WERI-Rb-1 (cell line): Measurements from ENCODE around the gene OGDH.

Source experiments
- DNase-seq: peaks from one replicate; pipeline ENCODE4 v3.0.0-alpha.2; 2020
- H3K27ac ChIP-seq: fragments of 250-450 bp; sonication (Bioruptor Pico); 2 replicates; pipeline ENCODE4 v1.5.1; 2020; ENCODE audit warnings: mild to moderate bottlenecking, moderate library complexity
- H3K27me3 ChIP-seq: fragments of 250-450 bp; sonication (Bioruptor Pico); 2 replicates; pipeline ENCODE4 v1.5.1; 2021; ENCODE audit warnings: mild to moderate bottlenecking, low read depth, moderate library complexity; ENCODE audit not compliant: insufficient read depth, severe bottlenecking
- H3K36me3 ChIP-seq: fragments of 250-450 bp; sonication (Bioruptor Pico); 2 replicates; pipeline ENCODE4 v1.5.1; 2020; ENCODE audit warnings: mild to moderate bottlenecking, moderate library complexity
- H3K4me3 ChIP-seq: 2 replicates; pipeline ENCODE4 v1.5.1; 2011; ENCODE audit warnings: low read depth, mild to moderate bottlenecking, control low read depth, low read length
- H3K9me3 ChIP-seq: fragments of 250-450 bp; sonication (Bioruptor Pico); 2 replicates; pipeline ENCODE4 v1.5.1; 2021; ENCODE audit warnings: mild to moderate bottlenecking, moderate library complexity; ENCODE audit not compliant: severe bottlenecking
- CTCF ChIP-seq: IDR thresholded peaks from 2 replicates; pipeline ENCODE4 v1.5.1; 2011; ENCODE audit warnings: low read depth, mild to moderate bottlenecking, control low read depth, inconsistent platforms, low read length

Gene OGDH

GRCh38 chr7:44678471-44679179, 72.2 kb downstream of the OGDH start:
- peak; percentile 56 for DNase-seq
- Histone ChIP-seq H3K27me3 (no peaks in the 10 kb centered on the region), H3K36me3 (peaks cover 24% of the 10 kb centered on the region), H3K9me3 (no peaks in the 10 kb centered on the region), H3K27ac (peak overlapping the region; percentile 46), H3K4me3 (no peak overlapping the region)
- no peak for TF ChIP-seq CTCF

- Histone ChIP-seq H3K9me3 (no peaks in the 10 kb centered on the region), H3K36me3 (peaks cover 18% of the 10 kb centered on the region), H3K27me3 (no peaks in the 10 kb centered on the region), H3K27ac (no peak overlapping the region), H3K4me3 (no peak overlapping the region)
- no peak for DNase-seq
- TF ChIP-seq CTCF: no peak
Measured at GRCh38 chr7:44681645-44682044, 75.2 kb downstream of the OGDH start.

- H3K36me3 ChIP-seq: peaks cover 13% of the 10 kb centered on the region
- no peaks in the 10 kb centered on the region for H3K27me3 ChIP-seq
- H3K9me3 ChIP-seq: no peaks in the 10 kb centered on the region
- DNase-seq: no peak
- TF ChIP-seq CTCF: no peak
- no peak overlapping the region for H3K27ac ChIP-seq
- no peak overlapping the region for H3K4me3 ChIP-seq
Measured at GRCh38 chr7:44685723-44686122, 79.3 kb downstream of the OGDH start.

- no peak for DNase-seq
- Histone ChIP-seq H3K27me3 (no peaks in the 10 kb centered on the region), H3K27ac (no peak overlapping the region), H3K36me3 (peaks cover 6% of the 10 kb centered on the region), H3K9me3 (no peaks in the 10 kb centered on the region), H3K4me3 (no peak overlapping the region)
- TF ChIP-seq CTCF: no peak
Measured at GRCh38 chr7:44689427-44689826, 83.0 kb downstream of the OGDH start.

GRCh38 chr7:44693641-44694313, 87.3 kb downstream of the OGDH start:
- Histone ChIP-seq H3K4me3 (no peak overlapping the region), H3K9me3 (no peaks in the 10 kb centered on the region), H3K27ac (no peak overlapping the region), H3K36me3 (peaks cover 39% of the 10 kb centered on the region), H3K27me3 (no peaks in the 10 kb centered on the region)
- no peak for TF ChIP-seq CTCF
- DNase-seq: no peak

- Histone ChIP-seq H3K27me3 (no peaks in the 10 kb centered on the region), H3K27ac (no peak overlapping the region), H3K9me3 (peaks cover under 1% of the 10 kb centered on the region), H3K36me3 (peaks cover 39% of the 10 kb centered on the region), H3K4me3 (no peak overlapping the region)
- no peak for TF ChIP-seq CTCF
- no peak for DNase-seq
Measured at GRCh38 chr7:44694326-44694725, 87.9 kb downstream of the OGDH start.
